H4 (cell line): ENCODE measurements around the gene OPHN1. TPM values are rescaled to one million over a fixed set of nuclear protein-coding genes. Genes with fewer than 3 reads are reported as not detected.

Source experiments
- DNase-seq: peaks from one replicate; pipeline ENCODE4 v3.0.0-alpha.2; 2015; ENCODE audit warnings: low spot score
- total RNA-seq: library from RNA; depleted of rRNA; stranded (reverse); fragments of >200 nt; shearing (Covaris generic); gene quantifications from 2 replicates; pipeline ENCODE4 v1.2.3, GENCODE V29; 2014; rRNA removed

Gene OPHN1
- total RNA-seq = 2.0 and 4.4 TPM in 2 replicates

- DNase-seq = peak; percentile 71
Observed at GRCh38 chrX:68433155-68433980, at the start of gene OPHN1. Gene OPHN1 (minus strand): TSS chrX:68433495. CDS start chrX:68433020, 475 bp downstream.

- DNase-seq = no peak
Observed at GRCh38 chrX:68480969-68481368, 47.7 kb upstream of the OPHN1 start.

- DNase-seq = no peak
Observed at GRCh38 chrX:68464796-68465195, 31.5 kb upstream of the OPHN1 start.

GRCh38 chrX:68463880-68464279, 30.6 kb upstream of the OPHN1 start:
- DNase-seq = no peak

- DNase-seq = peak; percentile 63
Observed at GRCh38 chrX:68462653-68463052, 29.4 kb upstream of the OPHN1 start.

GRCh38 chrX:68462197-68462596, 28.9 kb upstream of the OPHN1 start:
- DNase-seq = peak; percentile 4

GRCh38 chrX:68461576-68461975, 28.3 kb upstream of the OPHN1 start:
- no peak for DNase-seq

- DNase-seq = no peak
Observed at GRCh38 chrX:68461093-68461492, 27.8 kb upstream of the OPHN1 start.

- DNase-seq = no peak
Observed at GRCh38 chrX:68455151-68455510, 21.8 kb upstream of the OPHN1 start.

- no peak for DNase-seq
Observed at GRCh38 chrX:68454476-68455150, 21.3 kb upstream of the OPHN1 start.

GRCh38 chrX:68451720-68452119, 18.4 kb upstream of the OPHN1 start:
- no peak for DNase-seq

GRCh38 chrX:68443155-68443868, 10.0 kb upstream of the OPHN1 start:
- DNase-seq = peak; percentile 37

GRCh38 chrX:68440940-68441339, 7.6 kb upstream of the OPHN1 start:
- peak; percentile 63 for DNase-seq

GRCh38 chrX:68440442-68440841, 7.1 kb upstream of the OPHN1 start:
- DNase-seq = no peak

GRCh38 chrX:68439341-68439740, 6.0 kb upstream of the OPHN1 start:
- no peak for DNase-seq

GRCh38 chrX:68438575-68438974, 5.3 kb upstream of the OPHN1 start:
- DNase-seq = no peak

- no peak for DNase-seq
Observed at GRCh38 chrX:68433981-68434299, 645 bp upstream of the OPHN1 start.

GRCh38 chrX:68432648-68433047, 647 bp downstream of the OPHN1 start:
- no peak for DNase-seq

- DNase-seq = no peak
Observed at GRCh38 chrX:68431836-68432235, 1.5 kb downstream of the OPHN1 start.

GRCh38 chrX:68429216-68429615, 4.1 kb downstream of the OPHN1 start:
- peak; percentile 18 for DNase-seq

- DNase-seq = no peak
Observed at GRCh38 chrX:68428431-68428830, 4.9 kb downstream of the OPHN1 start.

GRCh38 chrX:68424719-68425118, 8.6 kb downstream of the OPHN1 start:
- DNase-seq = no peak

GRCh38 chrX:68422478-68422877, 10.8 kb downstream of the OPHN1 start:
- DNase-seq = no peak
